ENCODE results near the gene CCDC73. TPM values are rescaled to one million over a fixed set of nuclear protein-coding genes. Genes with fewer than 3 reads are reported as not detected.
"Not testable (repeated sequence)": the region's sequence is repeated elsewhere in the genome, so short reads cannot be mapped to it uniquely, and the experiment has no call there.

Gene CCDC73
- total and polyA plus RNA-seq, 10 of the 15 experiments (the other 5 are each of a cell fraction or from before 2014, with no cell fraction given), result 0.05 to 0.57 (median 0.14) TPM

DNA sequence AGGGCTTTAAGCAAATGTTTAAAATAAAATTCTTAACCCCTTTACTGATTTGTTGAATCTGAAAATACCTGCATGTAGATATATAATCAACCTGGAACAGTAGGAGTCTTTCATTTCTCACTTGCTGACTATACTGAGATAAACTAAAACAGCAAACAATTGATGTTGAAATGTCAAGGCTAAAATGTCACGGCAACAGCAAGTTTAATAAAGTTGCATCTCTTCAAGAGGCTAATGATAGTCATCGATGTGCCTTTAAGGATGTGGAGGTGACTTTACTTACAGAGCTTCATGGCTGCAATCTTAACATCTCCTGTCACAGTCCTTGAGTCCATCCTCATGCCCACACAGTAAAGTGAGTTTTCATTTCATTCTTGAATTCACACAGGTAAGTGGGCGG lies 31.7 kb upstream of the CCDC73 start:
- ChIA-PET SMC1A (ENCODE audit: uncharacterized antibody, unreplicated experiment) (no interaction called here), POLR2A (no interaction called here), RAD21 (ENCODE audit: unreplicated experiment) (no interaction called here), CTCF (interaction anchor here (1.0 kb wide), 2 partner anchors 16 to 68 kb away, joined by 3 read pairs; no protein-coding TSS in a partner anchor)
- no TSS peak for BruUV-seq (replicated peaks)
- in situ Hi-C loops (cut with MboI), result no loop called here
- Histone ChIP-seq H3K36me3 (ENCODE audit: control insufficient read depth in 2 of 2, insufficient read depth in 2 of 2, low read length in 1 of 2) (no peaks in the 10 kb centered on the region), H3K27me3 (replicated peaks in 1 of 2; ENCODE audit: control insufficient read depth in 2 of 2, insufficient read depth in 2 of 2, low read length in 1 of 2) (no peaks in the 10 kb centered on the region; a peak in 1 of 4 replicates), H3K79me2 (ENCODE audit: control insufficient read depth, insufficient read depth, low read length) (no peaks in the 10 kb centered on the region; the same call in 1 of the 2 replicates), H3K4me1 (ENCODE audit: control insufficient read depth, insufficient read depth, low read length) (no peaks in the 10 kb centered on the region; the same call in 1 of the 2 replicates), H4K20me1 (ENCODE audit: control insufficient read depth, insufficient read depth) (no peaks in the 10 kb centered on the region), H3K4me2 (ENCODE audit: control insufficient read depth, insufficient read depth) (no peak overlapping the region), H3K9me3 (replicated peaks; ENCODE audit: control insufficient read depth, insufficient read depth, low read length) (no peaks in the 10 kb centered on the region), H2AFZ (ENCODE audit: control insufficient read depth, low read depth, low read length) (no peak overlapping the region), H3K4me3 (no peak overlapping the region), H3K9ac (ENCODE audit: control insufficient read depth, insufficient read depth, low read length) (no peak overlapping the region), H3K27ac (ENCODE audit: control insufficient read depth, insufficient read depth) (no peak overlapping the region)
- intact Hi-C loops (cut with micrococcal nuclease; ENCODE audit: unreplicated experiment), result loop anchor here (5.0 kb wide), 1 partner anchor 66 kb away; the partner anchor contains the start of gene QSER1
- WGBS (ENCODE audit: insufficient coverage, insufficient replicate concordance, low lambda C conversion rate, missing lambda C conversion rate), result 44% methylated on average over 3 of the region's 3 CpGs
- no peak for DNase-seq (ENCODE audit: low read depth, low spot score)
- no peak for FAIRE-seq
- ATAC-seq, result no peak
- TF ChIP-seq, protein P1, sequence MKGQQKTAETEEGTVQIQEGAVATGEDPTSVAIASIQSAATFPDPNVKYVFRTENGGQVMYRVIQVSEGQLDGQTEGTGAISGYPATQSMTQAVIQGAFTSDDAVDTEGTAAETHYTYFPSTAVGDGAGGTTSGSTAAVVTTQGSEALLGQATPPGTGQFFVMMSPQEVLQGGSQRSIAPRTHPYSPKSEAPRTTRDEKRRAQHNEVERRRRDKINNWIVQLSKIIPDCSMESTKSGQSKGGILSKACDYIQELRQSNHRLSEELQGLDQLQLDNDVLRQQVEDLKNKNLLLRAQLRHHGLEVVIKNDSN (IDR thresholded peaks at IDR 0.05; ENCODE audit: borderline replicate concordance, extremely low read length, insufficient read depth, low read depth, low read length), result no peak
- TF ChIP-seq CEBPB (IDR thresholded peaks at IDR 0.05; ENCODE audit: borderline replicate concordance in 1 of 2, low read depth in 2 of 2, low read length in 2 of 2) (no peak), HCFC1 (IDR thresholded peaks at IDR 0.05; ENCODE audit: low read length) (no peak), RFX5 (IDR thresholded peaks at IDR 0.05; ENCODE audit: low read depth, low read length) (no peak), HDGF (IDR thresholded peaks at IDR 0.05) (no peak), POLR2AphosphoS5 (IDR thresholded peaks at IDR 0.05; ENCODE audit: low read length) (no peak)
- TF ChIP-seq, protein P2, sequence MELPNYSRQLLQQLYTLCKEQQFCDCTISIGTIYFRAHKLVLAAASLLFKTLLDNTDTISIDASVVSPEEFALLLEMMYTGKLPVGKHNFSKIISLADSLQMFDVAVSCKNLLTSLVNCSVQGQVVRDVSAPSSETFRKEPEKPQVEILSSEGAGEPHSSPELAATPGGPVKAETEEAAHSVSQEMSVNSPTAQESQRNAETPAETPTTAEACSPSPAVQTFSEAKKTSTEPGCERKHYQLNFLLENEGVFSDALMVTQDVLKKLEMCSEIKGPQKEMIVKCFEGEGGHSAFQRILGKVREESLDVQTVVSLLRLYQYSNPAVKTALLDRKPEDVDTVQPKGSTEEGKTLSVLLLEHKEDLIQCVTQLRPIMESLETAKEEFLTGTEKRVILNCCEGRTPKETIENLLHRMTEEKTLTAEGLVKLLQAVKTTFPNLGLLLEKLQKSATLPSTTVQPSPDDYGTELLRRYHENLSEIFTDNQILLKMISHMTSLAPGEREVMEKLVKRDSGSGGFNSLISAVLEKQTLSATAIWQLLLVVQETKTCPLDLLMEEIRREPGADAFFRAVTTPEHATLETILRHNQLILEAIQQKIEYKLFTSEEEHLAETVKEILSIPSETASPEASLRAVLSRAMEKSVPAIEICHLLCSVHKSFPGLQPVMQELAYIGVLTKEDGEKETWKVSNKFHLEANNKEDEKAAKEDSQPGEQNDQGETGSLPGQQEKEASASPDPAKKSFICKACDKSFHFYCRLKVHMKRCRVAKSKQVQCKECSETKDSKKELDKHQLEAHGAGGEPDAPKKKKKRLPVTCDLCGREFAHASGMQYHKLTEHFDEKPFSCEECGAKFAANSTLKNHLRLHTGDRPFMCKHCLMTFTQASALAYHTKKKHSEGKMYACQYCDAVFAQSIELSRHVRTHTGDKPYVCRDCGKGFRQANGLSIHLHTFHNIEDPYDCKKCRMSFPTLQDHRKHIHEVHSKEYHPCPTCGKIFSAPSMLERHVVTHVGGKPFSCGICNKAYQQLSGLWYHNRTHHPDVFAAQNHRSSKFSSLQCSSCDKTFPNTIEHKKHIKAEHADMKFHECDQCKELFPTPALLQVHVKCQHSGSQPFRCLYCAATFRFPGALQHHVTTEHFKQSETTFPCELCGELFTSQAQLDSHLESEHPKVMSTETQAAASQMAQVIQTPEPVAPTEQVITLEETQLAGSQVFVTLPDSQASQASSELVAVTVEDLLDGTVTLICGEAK (IDR thresholded peaks at IDR 0.05; ENCODE audit: borderline replicate concordance), result peak; percentile 58; the same call in 1 of the 2 replicates

DNA sequence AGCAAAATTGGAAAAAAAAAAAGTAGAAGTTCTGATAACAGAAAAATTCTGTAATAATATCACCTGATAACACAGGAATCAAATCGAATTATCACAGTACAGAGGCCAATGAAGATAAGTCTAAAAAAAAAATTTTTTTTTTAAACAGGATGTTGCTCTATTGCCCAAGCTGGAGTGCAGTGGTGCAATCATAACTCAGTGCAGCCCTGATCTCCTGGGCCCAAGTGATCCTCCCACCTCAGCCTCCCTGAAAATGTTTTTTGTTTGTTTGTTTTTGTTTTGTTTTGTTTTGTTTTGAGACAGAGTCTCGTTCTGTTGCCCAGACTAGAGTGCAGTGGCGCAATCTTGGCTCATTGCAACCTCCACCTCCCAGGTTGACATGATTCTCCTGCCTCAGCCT lies 29.2 kb upstream of the CCDC73 start:
- H4K20me1 ChIP-seq (ENCODE audit: control insufficient read depth, insufficient read depth); intact Hi-C loops (cut with micrococcal nuclease; ENCODE audit: unreplicated experiment); H3K9ac ChIP-seq (ENCODE audit: control insufficient read depth, insufficient read depth, low read length); BruUV-seq (replicated peaks); H3K4me3 ChIP-seq; DNase-seq (ENCODE audit: low read depth, low spot score); POLR2A ChIA-PET; H3K27me3 ChIP-seq (replicated peaks in 1 of 2; ENCODE audit: control insufficient read depth in 2 of 2, insufficient read depth in 2 of 2, low read length in 1 of 2); H3K9me3 ChIP-seq (replicated peaks; ENCODE audit: control insufficient read depth, insufficient read depth, low read length); H2AFZ ChIP-seq (ENCODE audit: control insufficient read depth, low read depth, low read length); H3K27ac ChIP-seq (ENCODE audit: control insufficient read depth, insufficient read depth); H3K4me2 ChIP-seq (ENCODE audit: control insufficient read depth, insufficient read depth); ATAC-seq; H3K36me3 ChIP-seq (ENCODE audit: control insufficient read depth in 2 of 2, insufficient read depth in 2 of 2, low read length in 1 of 2); CTCF ChIA-PET; H3K4me1 ChIP-seq (ENCODE audit: control insufficient read depth, insufficient read depth, low read length); H3K79me2 ChIP-seq (ENCODE audit: control insufficient read depth, insufficient read depth, low read length); in situ Hi-C loops (cut with MboI): not testable (repeated sequence)
- ChIA-PET RAD21 (ENCODE audit: unreplicated experiment) (interaction anchor here (0.8 to 1.0 kb wide), 3 partner anchors 17 to 102 kb away, joined by 3 to 4 read pairs (median 3); no protein-coding TSS in a partner anchor), SMC1A (ENCODE audit: uncharacterized antibody, unreplicated experiment) (interaction anchor here (1.2 kb wide), 1 partner anchor 17 kb away, joined by 5 read pairs; no protein-coding TSS in a partner anchor)
- 98% methylated on average over 3 of the region's 3 CpGs for WGBS (ENCODE audit: insufficient coverage, insufficient replicate concordance, low lambda C conversion rate, missing lambda C conversion rate)
- FAIRE-seq, result peak; percentile 70

Data from GM12878 (cell line).